ENCODE data around the gene MYO6. TPM values are rescaled to one million over a fixed set of nuclear protein-coding genes. Genes with fewer than 3 reads are reported as not detected.

MYO6 gene
- total and polyA plus RNA-seq, 4 donors, result 15.6 to 100 (median 51.7) TPM

DNA sequence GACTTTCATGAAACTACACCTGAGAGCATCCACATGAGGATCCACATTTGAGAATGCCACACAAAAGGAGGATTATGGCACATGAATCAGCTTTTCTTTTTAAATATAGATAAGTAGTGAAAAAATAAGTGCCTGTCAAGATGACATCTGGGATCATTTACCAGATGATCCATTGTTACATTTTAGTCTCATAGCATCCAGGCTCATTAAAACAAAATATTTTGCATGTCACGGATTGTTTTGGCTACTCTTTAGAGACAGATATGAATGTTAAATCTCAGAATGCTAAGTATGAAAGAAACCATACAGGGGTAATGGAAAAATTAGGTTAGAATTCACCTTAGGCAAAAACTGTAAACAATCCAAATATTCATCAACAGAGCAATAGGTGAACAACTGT is 66.7 kb downstream of the MYO6 start:
- TF ChIP-seq, protein P1, sequence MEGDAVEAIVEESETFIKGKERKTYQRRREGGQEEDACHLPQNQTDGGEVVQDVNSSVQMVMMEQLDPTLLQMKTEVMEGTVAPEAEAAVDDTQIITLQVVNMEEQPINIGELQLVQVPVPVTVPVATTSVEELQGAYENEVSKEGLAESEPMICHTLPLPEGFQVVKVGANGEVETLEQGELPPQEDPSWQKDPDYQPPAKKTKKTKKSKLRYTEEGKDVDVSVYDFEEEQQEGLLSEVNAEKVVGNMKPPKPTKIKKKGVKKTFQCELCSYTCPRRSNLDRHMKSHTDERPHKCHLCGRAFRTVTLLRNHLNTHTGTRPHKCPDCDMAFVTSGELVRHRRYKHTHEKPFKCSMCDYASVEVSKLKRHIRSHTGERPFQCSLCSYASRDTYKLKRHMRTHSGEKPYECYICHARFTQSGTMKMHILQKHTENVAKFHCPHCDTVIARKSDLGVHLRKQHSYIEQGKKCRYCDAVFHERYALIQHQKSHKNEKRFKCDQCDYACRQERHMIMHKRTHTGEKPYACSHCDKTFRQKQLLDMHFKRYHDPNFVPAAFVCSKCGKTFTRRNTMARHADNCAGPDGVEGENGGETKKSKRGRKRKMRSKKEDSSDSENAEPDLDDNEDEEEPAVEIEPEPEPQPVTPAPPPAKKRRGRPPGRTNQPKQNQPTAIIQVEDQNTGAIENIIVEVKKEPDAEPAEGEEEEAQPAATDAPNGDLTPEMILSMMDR (IDR thresholded peaks at IDR 0.05; ENCODE audit: control extremely low read depth, extremely low read depth), result no peak
- Histone ChIP-seq H3K9me3 (ENCODE audit: control insufficient read depth in 4 of 4, insufficient read depth in 3 of 4, low read length in 3 of 4) (no peaks in the 10 kb centered on the region), H3K4me3 (no peak overlapping the region), H3K4me1 (ENCODE audit: control insufficient read depth in 5 of 5, insufficient read depth in 5 of 5, low read length in 5 of 5) (no peaks in the 10 kb centered on the region), H3K9ac (ENCODE audit: insufficient read depth in 1 of 2, low read length in 2 of 2) (no peak overlapping the region), H3K27ac (ENCODE audit: low read depth in 1 of 2, low read length in 1 of 2) (no peak overlapping the region), H3K27me3 (ENCODE audit: control insufficient read depth in 3 of 3, insufficient read depth in 3 of 3, low read length in 2 of 3) (no peaks in the 10 kb centered on the region), H3K36me3 (ENCODE audit: control insufficient read depth in 4 of 4, insufficient read depth in 4 of 4, low read length in 4 of 4) (peaks cover 0 to 7% (median 0%) of the 10 kb centered on the region in 4 donors)
- DNase-seq (no peak), ATAC-seq (ENCODE audit: insufficient read depth, low FRiP score) (no peak)
- 84 to 91% methylated on average over 1 of the region's 1 CpG for WGBS, 2 donors

DNA sequence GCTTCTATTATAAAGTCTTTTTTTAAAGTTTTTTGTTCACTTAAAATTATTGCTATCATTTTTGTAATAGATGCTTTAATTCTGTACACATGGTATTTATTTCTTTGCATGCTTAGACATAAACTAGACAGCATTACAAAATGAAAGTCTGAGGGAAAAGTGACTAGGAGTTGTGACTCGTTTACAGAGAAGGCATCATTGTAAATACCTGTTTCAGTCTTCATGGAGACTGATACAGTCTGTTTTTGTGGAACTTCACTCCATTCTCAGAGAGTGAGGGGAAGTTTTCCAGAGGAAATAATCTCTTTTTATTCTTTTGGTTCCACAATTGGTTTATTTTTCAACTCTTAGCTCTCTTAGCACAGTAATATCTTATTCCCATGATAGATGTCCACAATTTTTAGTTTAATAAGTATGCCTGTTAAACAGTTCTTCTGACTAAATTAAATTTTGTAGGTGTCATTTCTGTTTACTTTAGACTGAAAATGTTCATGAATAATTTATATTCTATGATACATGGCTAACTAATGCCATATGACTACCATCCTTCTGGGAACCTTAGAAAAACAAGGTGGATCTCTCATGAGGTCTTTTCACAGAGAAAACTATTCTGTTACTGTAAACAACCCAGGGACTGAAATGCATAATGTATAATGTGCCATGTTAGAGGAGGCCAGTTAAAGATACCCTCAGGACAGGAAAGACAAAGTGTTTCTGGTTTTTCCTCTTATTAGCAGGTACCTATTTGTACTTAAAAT is 69.2 kb downstream of the MYO6 start:
- no peak for DNase-seq
- WGBS, 2 donors, result 77 to 83% methylated on average over 1 of the region's 1 CpG
- ATAC-seq (ENCODE audit: insufficient read depth, low FRiP score), result no peak

DNA sequence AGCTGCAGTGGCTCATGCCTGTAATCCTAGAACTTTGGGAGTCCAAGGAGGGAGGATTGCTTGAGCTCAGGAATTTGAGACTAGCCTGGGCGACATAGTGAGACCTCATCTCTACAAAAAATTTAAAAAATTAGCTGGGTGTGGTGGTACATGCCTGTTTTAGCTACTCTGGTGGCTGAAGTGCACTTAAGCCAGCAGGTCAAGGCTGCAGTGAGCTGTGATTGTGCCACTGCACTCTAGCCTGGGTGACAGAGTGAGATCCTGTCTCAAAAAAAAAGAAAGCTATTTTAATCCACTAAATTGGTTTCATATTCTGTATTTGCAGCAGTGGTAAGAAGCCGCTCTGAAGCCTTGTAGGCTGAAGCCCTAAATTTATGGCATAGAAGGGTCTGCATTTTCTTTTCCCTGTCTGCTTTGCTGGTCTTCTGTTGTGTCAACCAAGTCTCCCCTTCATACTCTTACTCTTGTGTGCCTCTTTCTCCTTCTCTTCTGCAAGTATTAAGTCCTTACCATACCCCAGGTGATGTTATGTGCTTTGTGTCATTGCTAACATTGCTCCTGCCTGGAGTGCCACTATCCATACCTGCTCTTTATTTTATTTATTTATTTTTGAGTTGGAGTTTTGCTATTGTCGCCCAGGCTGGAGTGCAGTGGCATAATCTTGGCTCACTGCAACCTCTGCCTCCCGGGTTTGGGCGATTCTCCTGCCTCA is 70.9 kb downstream of the MYO6 start:
- DNase-seq (peak in 1 of 3 donors; percentile 12), ATAC-seq (ENCODE audit: insufficient read depth, low FRiP score) (peak; percentile 87)
- Histone ChIP-seq H3K9me3 (ENCODE audit: control insufficient read depth in 4 of 4, insufficient read depth in 3 of 4, low read length in 3 of 4) (no peaks in the 10 kb centered on the region), H3K27ac (ENCODE audit: low read depth in 1 of 2, low read length in 1 of 2) (peak overlapping the region in 1 of 2 donors; percentile 1), H3K27me3 (ENCODE audit: control insufficient read depth in 3 of 3, insufficient read depth in 3 of 3, low read length in 2 of 3) (no peaks in the 10 kb centered on the region), H3K4me3 (no peak overlapping the region), H3K36me3 (ENCODE audit: control insufficient read depth in 4 of 4, insufficient read depth in 4 of 4, low read length in 4 of 4) (peaks cover 0 to 2% (median 0%) of the 10 kb centered on the region in 4 donors), H3K4me1 (ENCODE audit: control insufficient read depth in 5 of 5, insufficient read depth in 5 of 5, low read length in 5 of 5) (peaks cover 0 to 2% (median 0%) of the 10 kb centered on the region in 5 donors), H3K9ac (ENCODE audit: insufficient read depth in 1 of 2, low read length in 2 of 2) (no peak overlapping the region)
- 79 to 84% methylated on average over 5 of the region's 5 CpGs for WGBS, 2 donors
- TF ChIP-seq, protein P1 (IDR thresholded peaks at IDR 0.05; ENCODE audit: control extremely low read depth, extremely low read depth), result no peak

More for the DNA sequence above, 69.2 kb downstream of the MYO6 start:
- H3K9me3 ChIP-seq (ENCODE audit: control insufficient read depth in 4 of 4, insufficient read depth in 3 of 4, low read length in 3 of 4), result no peaks in the 10 kb centered on the region
- no peak overlapping the region for H3K4me3 ChIP-seq
- no peak overlapping the region for H3K27ac ChIP-seq (ENCODE audit: low read depth in 1 of 2, low read length in 1 of 2)
- H3K27me3 ChIP-seq (ENCODE audit: control insufficient read depth in 3 of 3, insufficient read depth in 3 of 3, low read length in 2 of 3), result no peaks in the 10 kb centered on the region
- peaks cover 0 to 4% (median 0%) of the 10 kb centered on the region in 4 donors for H3K36me3 ChIP-seq (ENCODE audit: control insufficient read depth in 4 of 4, insufficient read depth in 4 of 4, low read length in 4 of 4)
- TF ChIP-seq, protein P1 (IDR thresholded peaks at IDR 0.05; ENCODE audit: control extremely low read depth, extremely low read depth), result no peak
- H3K4me1 ChIP-seq (ENCODE audit: control insufficient read depth in 5 of 5, insufficient read depth in 5 of 5, low read length in 5 of 5), result peaks cover 0 to 2% (median 0%) of the 10 kb centered on the region in 5 donors
- no peak overlapping the region for H3K9ac ChIP-seq (ENCODE audit: insufficient read depth in 1 of 2, low read length in 2 of 2)
